ENCODE data around the gene YIF1B. TPM values are rescaled to one million over a fixed set of nuclear protein-coding genes. Genes with fewer than 3 reads are reported as not detected.

Gene YIF1B
- total RNA-seq, 3 donors from 2014 or later (not counting 1 experiment from before 2014, with no cell fraction given): 23.2 to 28.4 (median 24.1) TPM

GRCh38 chr19:38352611-38353010 lies 36.9 kb upstream of the YIF1B start:
- Mint-ChIP-seq H3K9me3 (no peaks in the 10 kb centered on the region), H3K27ac (no peak overlapping the region), H3K36me3 (no peaks in the 10 kb centered on the region), H3K27me3 (ENCODE audit: low read depth in 2 of 2) (no peaks in the 10 kb centered on the region), H3K4me3 (no peak overlapping the region), H3K4me1 (no peaks in the 10 kb centered on the region)
- 81% methylated on average over 7 of the region's 8 CpGs for WGBS (ENCODE audit: insufficient coverage)
- Histone ChIP-seq H3K9me3 (ENCODE audit: control insufficient read depth, insufficient read depth, low read length) (no peaks in the 10 kb centered on the region), H3K4me3 (ENCODE audit: low read length) (no peak overlapping the region), H3K4me1 (ENCODE audit: control insufficient read depth, insufficient read depth, low read length) (no peaks in the 10 kb centered on the region), H3K36me3 (ENCODE audit: control insufficient read depth, insufficient read depth, low read length) (no peaks in the 10 kb centered on the region), H3K27ac (ENCODE audit: low read length) (no peak overlapping the region), H3K27me3 (ENCODE audit: control insufficient read depth, insufficient read depth, low read length) (no peaks in the 10 kb centered on the region)
- DNase-seq (no peak), ATAC-seq (no peak)
- intact Hi-C loops (cut with micrococcal nuclease): no loop called here
- TF ChIP-seq, protein P1, sequence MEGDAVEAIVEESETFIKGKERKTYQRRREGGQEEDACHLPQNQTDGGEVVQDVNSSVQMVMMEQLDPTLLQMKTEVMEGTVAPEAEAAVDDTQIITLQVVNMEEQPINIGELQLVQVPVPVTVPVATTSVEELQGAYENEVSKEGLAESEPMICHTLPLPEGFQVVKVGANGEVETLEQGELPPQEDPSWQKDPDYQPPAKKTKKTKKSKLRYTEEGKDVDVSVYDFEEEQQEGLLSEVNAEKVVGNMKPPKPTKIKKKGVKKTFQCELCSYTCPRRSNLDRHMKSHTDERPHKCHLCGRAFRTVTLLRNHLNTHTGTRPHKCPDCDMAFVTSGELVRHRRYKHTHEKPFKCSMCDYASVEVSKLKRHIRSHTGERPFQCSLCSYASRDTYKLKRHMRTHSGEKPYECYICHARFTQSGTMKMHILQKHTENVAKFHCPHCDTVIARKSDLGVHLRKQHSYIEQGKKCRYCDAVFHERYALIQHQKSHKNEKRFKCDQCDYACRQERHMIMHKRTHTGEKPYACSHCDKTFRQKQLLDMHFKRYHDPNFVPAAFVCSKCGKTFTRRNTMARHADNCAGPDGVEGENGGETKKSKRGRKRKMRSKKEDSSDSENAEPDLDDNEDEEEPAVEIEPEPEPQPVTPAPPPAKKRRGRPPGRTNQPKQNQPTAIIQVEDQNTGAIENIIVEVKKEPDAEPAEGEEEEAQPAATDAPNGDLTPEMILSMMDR (IDR thresholded peaks at IDR 0.05): no peak

- Mint-ChIP-seq H3K4me1 (no peaks in the 10 kb centered on the region), H3K9me3 (no peaks in the 10 kb centered on the region), H3K36me3 (no peaks in the 10 kb centered on the region), H3K27ac (no peak overlapping the region), H3K4me3 (no peak overlapping the region), H3K27me3 (ENCODE audit: low read depth in 2 of 2) (no peaks in the 10 kb centered on the region)
- DNase-seq (no peak), ATAC-seq (no peak)
- intact Hi-C loops (cut with micrococcal nuclease): no loop called here
- Histone ChIP-seq H3K27me3 (ENCODE audit: control insufficient read depth, insufficient read depth, low read length) (no peaks in the 10 kb centered on the region), H3K9me3 (ENCODE audit: control insufficient read depth, insufficient read depth, low read length) (no peaks in the 10 kb centered on the region), H3K36me3 (ENCODE audit: control insufficient read depth, insufficient read depth, low read length) (no peaks in the 10 kb centered on the region), H3K4me1 (ENCODE audit: control insufficient read depth, insufficient read depth, low read length) (no peaks in the 10 kb centered on the region), H3K27ac (ENCODE audit: low read length) (no peak overlapping the region), H3K4me3 (ENCODE audit: low read length) (no peak overlapping the region)
- TF ChIP-seq, protein P1 (IDR thresholded peaks at IDR 0.05): no peak
- WGBS (ENCODE audit: insufficient coverage): 78% methylated on average over 9 of the region's 9 CpGs
Measured at GRCh38 chr19:38351865-38352395, 36.2 kb upstream of the YIF1B start.

GRCh38 chr19:38350883-38351282 lies 35.1 kb upstream of the YIF1B start:
- no peak overlapping the region for H3K4me3 Mint-ChIP-seq
- intact Hi-C loops (cut with micrococcal nuclease): no loop called here
- Histone ChIP-seq H3K36me3 (ENCODE audit: control insufficient read depth, insufficient read depth, low read length) (no peaks in the 10 kb centered on the region), H3K27me3 (ENCODE audit: control insufficient read depth, insufficient read depth, low read length) (no peaks in the 10 kb centered on the region), H3K27ac (ENCODE audit: low read length) (no peak overlapping the region), H3K9me3 (ENCODE audit: control insufficient read depth, insufficient read depth, low read length) (no peaks in the 10 kb centered on the region), H3K4me3 (ENCODE audit: low read length) (no peak overlapping the region), H3K4me1 (ENCODE audit: control insufficient read depth, insufficient read depth, low read length) (no peaks in the 10 kb centered on the region)
- ATAC-seq (no peak), DNase-seq (no peak)
- TF ChIP-seq, protein P1 (IDR thresholded peaks at IDR 0.05): no peak
- 83% methylated on average over 3 of the region's 3 CpGs for WGBS (ENCODE audit: insufficient coverage)
- H3K27me3 Mint-ChIP-seq (ENCODE audit: low read depth in 2 of 2): no peaks in the 10 kb centered on the region
- no peaks in the 10 kb centered on the region for H3K36me3 Mint-ChIP-seq
- H3K27ac Mint-ChIP-seq: no peak overlapping the region
- no peaks in the 10 kb centered on the region for H3K9me3 Mint-ChIP-seq
- no peaks in the 10 kb centered on the region for H3K4me1 Mint-ChIP-seq

DNA sequence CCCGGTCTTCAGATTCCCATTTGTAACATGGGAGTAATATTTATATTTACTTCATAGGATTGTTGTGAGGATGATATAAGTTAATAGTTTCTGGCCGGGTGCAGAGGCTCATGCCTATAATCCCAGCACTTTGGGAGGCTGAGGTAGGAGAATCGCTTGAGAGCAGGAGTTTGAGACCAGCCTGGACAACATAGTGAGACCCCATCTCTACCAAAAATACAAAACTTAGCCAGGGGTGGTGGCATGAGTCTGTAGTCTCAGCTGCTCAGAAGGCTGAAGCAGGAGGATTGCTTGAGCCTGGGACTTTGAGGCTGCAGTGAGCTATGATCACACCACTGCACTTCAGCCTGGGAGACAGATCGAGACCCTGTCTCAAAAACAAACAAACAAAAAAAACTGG lies 31.1 kb upstream of the YIF1B start:
- H3K9me3 Mint-ChIP-seq: no peaks in the 10 kb centered on the region

More for the DNA sequence above, 31.1 kb upstream of the YIF1B start:
- intact Hi-C loops (cut with micrococcal nuclease): no loop called here
- DNase-seq (no peak), ATAC-seq (no peak)
- no peak overlapping the region for H3K4me3 Mint-ChIP-seq
- TF ChIP-seq, protein P1 (IDR thresholded peaks at IDR 0.05): no peak
- peaks cover 0 to 5% of the 10 kb centered on the region in 2 donors for H3K4me1 Mint-ChIP-seq
- Histone ChIP-seq H3K4me3 (ENCODE audit: low read length) (no peak overlapping the region), H3K36me3 (ENCODE audit: control insufficient read depth, insufficient read depth, low read length) (no peaks in the 10 kb centered on the region), H3K4me1 (ENCODE audit: control insufficient read depth, insufficient read depth, low read length) (no peaks in the 10 kb centered on the region), H3K9me3 (ENCODE audit: control insufficient read depth, insufficient read depth, low read length) (no peaks in the 10 kb centered on the region), H3K27ac (ENCODE audit: low read length) (no peak overlapping the region), H3K27me3 (ENCODE audit: control insufficient read depth, insufficient read depth, low read length) (no peaks in the 10 kb centered on the region)
- no peaks in the 10 kb centered on the region for H3K36me3 Mint-ChIP-seq
- H3K27ac Mint-ChIP-seq: no peak overlapping the region
- 98% methylated on average over 2 of the region's 4 CpGs for WGBS (ENCODE audit: insufficient coverage)
- H3K27me3 Mint-ChIP-seq (ENCODE audit: low read depth in 2 of 2): no peaks in the 10 kb centered on the region

Measured in natural killer cell (primary cell).